ENCODE data around the gene ATP4A.

The ATP4A gene

GRCh38 chr19:35549174-35549788 is 14.2 kb downstream of the ATP4A start:
- peak; percentile 8 to 46 for DNase-seq

- no peak for DNase-seq
These were observed 16.9 kb downstream of the ATP4A start for GRCh38 chr19:35546532-35546931.

GRCh38 chr19:35545855-35546381 is 17.5 kb downstream of the ATP4A start:
- no peak for DNase-seq

- peak; percentile 43 to 73 for DNase-seq
These were observed 18.2 kb downstream of the ATP4A start, which contains the start of gene TMEM147 for GRCh38 chr19:35545001-35545854. TMEM147 (plus strand) TSS chr19:35545626; CDS start chr19:35545740, 114 bp downstream.

GRCh38 chr19:35544110-35544802 is 19.2 kb downstream of the ATP4A start:
- DNase-seq = no peak

- no peak for DNase-seq
These were observed 20.0 kb downstream of the ATP4A start for GRCh38 chr19:35543280-35544109.

- no peak for DNase-seq
These were observed 21.2 kb downstream of the ATP4A start for GRCh38 chr19:35542209-35542608.

GRCh38 chr19:35540356-35540927 is 23.0 kb downstream of the ATP4A start:
- DNase-seq = no peak

GRCh38 chr19:35539850-35540249 is 23.6 kb downstream of the ATP4A start:
- DNase-seq = no peak

GRCh38 chr19:35539314-35539713 is 24.1 kb downstream of the ATP4A start:
- DNase-seq = no peak

- DNase-seq = no peak
These were observed 28.5 kb downstream of the ATP4A start for GRCh38 chr19:35534803-35535480.

- peak in 1 of 2 donors; percentile 46 for DNase-seq
These were observed 29.6 kb downstream of the ATP4A start for GRCh38 chr19:35533822-35534392.

GRCh38 chr19:35533201-35533821 is 30.1 kb downstream of the ATP4A start, which contains the start of gene GAPDHS:
GAPDHS (plus strand) TSS chr19:35533456; CDS start chr19:35533528, 72 bp downstream.
- DNase-seq = no peak

- DNase-seq = no peak
These were observed 32.2 kb downstream of the ATP4A start for GRCh38 chr19:35531291-35531690.

- no peak for DNase-seq
These were observed 33.9 kb downstream of the ATP4A start for GRCh38 chr19:35529241-35530218.

GRCh38 chr19:35528218-35529038 is 35.0 kb downstream of the ATP4A start, which contains the start of gene SBSN:
SBSN (minus strand) TSS chr19:35528311; CDS start chr19:35528281, 30 bp downstream.
- DNase-seq = no peak

GRCh38 chr19:35525873-35526272 is 37.6 kb downstream of the ATP4A start:
- no peak for DNase-seq

Data from bone marrow (tissue), 2 donors.